Bronchus fibroblast of lung (primary cell): Measurements from ENCODE around the gene ZNF541. TPM values are rescaled to one million over a fixed set of nuclear protein-coding genes. Genes with fewer than 3 reads are reported as not detected.

Experiments used
- total RNA-seq: library from RNA; depleted of rRNA; stranded (reverse); fragments of >200 nt; gene quantifications from 2 replicates; pipeline ENCODE4 v1.2.3, GENCODE V29; 2015

The ZNF541 gene
- 0.15 TPM in 1 of 2 replicates, not detected in the other for total RNA-seq

GRCh38 chr19:47573071-47574026, at the start of gene ZNF541:
ZNF541 (minus strand) TSS chr19:47573148; CDS start chr19:47555856, 17,292 bp downstream.

GRCh38 chr19:47608969-47609905, 36.3 kb upstream of the ZNF541 start, which contains the start of gene BICRA:
BICRA (plus strand) TSS chr19:47609134; CDS start chr19:47673575, 64,441 bp downstream.

Other genes with a start within 250 kb of the ZNF541 start
- gene C5AR2, start 241.0 kb downstream of the ZNF541 start, total RNA-seq = 0.30 TPM in 1 of 2 replicates, not detected in the other
- 12.4 and 13.7 TPM in 2 replicates for gene DHX34, start 223.8 kb downstream of the ZNF541 start, total RNA-seq
- gene MEIS3, start 153.6 kb downstream of the ZNF541 start, total RNA-seq = 6.7 and 7.7 TPM in 2 replicates
- not detected in 2 replicates for gene SLC8A2, start 101.3 kb downstream of the ZNF541 start, total RNA-seq
- gene KPTN, start 88.9 kb downstream of the ZNF541 start, total RNA-seq = 6.4 and 10.9 TPM in 2 replicates
- gene NAPA, start 58.1 kb downstream of the ZNF541 start, total RNA-seq = 97.2 and 106 TPM in 2 replicates
- gene BICRA, start 36.0 kb upstream of the ZNF541 start, total RNA-seq = 4.3 and 4.4 TPM in 2 replicates
- 112 and 126 TPM in 2 replicates for gene EHD2, start 140.3 kb upstream of the ZNF541 start, total RNA-seq
- 168 and 169 TPM in 2 replicates for gene NOP53, start 172.4 kb upstream of the ZNF541 start, total RNA-seq
- gene SELENOW, start 205.6 kb upstream of the ZNF541 start, total RNA-seq = 415 and 418 TPM in 2 replicates
- gene TPRX1, start 231.4 kb upstream of the ZNF541 start, total RNA-seq = not detected in 2 replicates
- gene CRX, start 248.8 kb upstream of the ZNF541 start, total RNA-seq = not detected in 2 replicates